Suprapubic skin (tissue), 4 donors: ENCODE measurements around the gene PLCL2. TPM values are rescaled to one million over a fixed set of nuclear protein-coding genes. Genes with fewer than 3 reads are reported as not detected.

Experiments
- DNase-seq, 2 donors: peaks; one replicate each; pipeline ENCODE4 v3.0.0-alpha.2; 2019; ENCODE audit warnings: low spot score in 2 of 2
- H3K27ac ChIP-seq: fragments of 200-600 bp; sonication (generic); one replicate; pipeline ENCODE4 v1.5.1; 2019
- H3K27me3 ChIP-seq: fragments of 200-600 bp; sonication (generic); one replicate; pipeline ENCODE4 v1.5.1; 2019
- H3K36me3 ChIP-seq: fragments of 200-600 bp; sonication (generic); one replicate; pipeline ENCODE4 v1.5.1; 2019
- H3K4me1 ChIP-seq: fragments of 200-600 bp; sonication (generic); one replicate; pipeline ENCODE4 v1.5.1; 2019
- H3K4me3 ChIP-seq: fragments of 200-600 bp; sonication (generic); one replicate; pipeline ENCODE4 v1.5.1; 2019; ENCODE audit warnings: mild to moderate bottlenecking
- H3K9me3 ChIP-seq: fragments of 200-600 bp; sonication (generic); one replicate; pipeline ENCODE4 v1.5.1; 2019
- EP300 ChIP-seq: sonication (generic); formaldehyde crosslinking; IDR thresholded peaks from one replicate; pipeline ENCODE4 v1.6.1; 2017; ENCODE audit warnings: antibody characterized with exemption
- POLR2A ChIP-seq, 2 donors: fragments of 450-650 bp; IDR thresholded peaks; one replicate each; pipeline ENCODE4 v1.6.1; 2017; ENCODE audit warnings: antibody characterized with exemption in 2 of 2, mild to moderate bottlenecking in 2 of 2, moderate library complexity in 2 of 2
- POLR2AphosphoS5 ChIP-seq, 3 donors: sonication (generic); formaldehyde crosslinking; IDR thresholded peaks; one replicate each; pipeline ENCODE4 v1.6.1; 2017; ENCODE audit warnings: antibody characterized with exemption in 3 of 3
- WGBS: methylation state at CpG from one replicate; pipeline ENCODE4 v1.1.5; 2018; 5-methylcytosine and 5-hydroxymethylcytosine counted together
- total RNA-seq, 4 donors: library from RNA; depleted of rRNA; stranded (reverse); fragments of >200 nt; gene quantifications; one replicate each; pipeline ENCODE4 v1.1.0, GENCODE V29; 2016
- TF ChIP-seq, protein P1 (sequence below), 2 donors: fragments of 200-600 bp in 1 of 2; fragments of 450-650 bp in 1 of 2; sonication (generic) in 1 of 2; IDR thresholded peaks; one replicate each; pipeline ENCODE4 v1.5.1; 2016 to 2019; ENCODE audit warnings: antibody characterized with exemption in 2 of 2, mild to moderate bottlenecking in 1 of 2, moderate library complexity in 1 of 2

PLCL2 gene
- total RNA-seq, 4 donors from 2014 or later, result 1.5 to 4.2 (median 1.9) TPM

DNA sequence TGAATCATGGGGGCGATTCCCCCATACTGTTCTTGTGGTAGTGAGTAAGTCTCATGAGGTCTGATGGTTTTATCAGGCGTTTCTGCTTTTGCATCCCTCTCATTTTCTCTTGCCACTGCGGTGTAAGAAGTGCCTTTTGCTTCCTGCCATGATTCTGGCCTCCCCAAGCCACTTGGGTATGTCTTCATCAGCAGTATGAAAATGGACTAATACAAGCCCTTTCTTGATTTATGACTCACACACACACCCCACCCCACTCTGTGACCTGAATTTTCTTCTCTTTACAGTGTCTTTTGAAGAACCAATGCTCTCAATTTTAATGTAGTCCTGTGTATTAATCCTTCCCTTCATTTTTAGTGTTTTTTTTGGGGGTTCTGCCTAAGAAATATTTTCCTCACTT lies 244.8 kb downstream of the PLCL2 start:
- Histone ChIP-seq H3K4me3 (no peak overlapping the region), H3K4me1 (no peaks in the 10 kb centered on the region), H3K27me3 (no peaks in the 10 kb centered on the region), H3K9me3 (no peaks in the 10 kb centered on the region), H3K36me3 (no peaks in the 10 kb centered on the region), H3K27ac (no peak overlapping the region)
- TF ChIP-seq, protein P1, sequence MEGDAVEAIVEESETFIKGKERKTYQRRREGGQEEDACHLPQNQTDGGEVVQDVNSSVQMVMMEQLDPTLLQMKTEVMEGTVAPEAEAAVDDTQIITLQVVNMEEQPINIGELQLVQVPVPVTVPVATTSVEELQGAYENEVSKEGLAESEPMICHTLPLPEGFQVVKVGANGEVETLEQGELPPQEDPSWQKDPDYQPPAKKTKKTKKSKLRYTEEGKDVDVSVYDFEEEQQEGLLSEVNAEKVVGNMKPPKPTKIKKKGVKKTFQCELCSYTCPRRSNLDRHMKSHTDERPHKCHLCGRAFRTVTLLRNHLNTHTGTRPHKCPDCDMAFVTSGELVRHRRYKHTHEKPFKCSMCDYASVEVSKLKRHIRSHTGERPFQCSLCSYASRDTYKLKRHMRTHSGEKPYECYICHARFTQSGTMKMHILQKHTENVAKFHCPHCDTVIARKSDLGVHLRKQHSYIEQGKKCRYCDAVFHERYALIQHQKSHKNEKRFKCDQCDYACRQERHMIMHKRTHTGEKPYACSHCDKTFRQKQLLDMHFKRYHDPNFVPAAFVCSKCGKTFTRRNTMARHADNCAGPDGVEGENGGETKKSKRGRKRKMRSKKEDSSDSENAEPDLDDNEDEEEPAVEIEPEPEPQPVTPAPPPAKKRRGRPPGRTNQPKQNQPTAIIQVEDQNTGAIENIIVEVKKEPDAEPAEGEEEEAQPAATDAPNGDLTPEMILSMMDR (IDR thresholded peaks at IDR 0.05), result no peak
- 85% methylated on average over 3 of the region's 3 CpGs for WGBS
- no peak for DNase-seq

DNA sequence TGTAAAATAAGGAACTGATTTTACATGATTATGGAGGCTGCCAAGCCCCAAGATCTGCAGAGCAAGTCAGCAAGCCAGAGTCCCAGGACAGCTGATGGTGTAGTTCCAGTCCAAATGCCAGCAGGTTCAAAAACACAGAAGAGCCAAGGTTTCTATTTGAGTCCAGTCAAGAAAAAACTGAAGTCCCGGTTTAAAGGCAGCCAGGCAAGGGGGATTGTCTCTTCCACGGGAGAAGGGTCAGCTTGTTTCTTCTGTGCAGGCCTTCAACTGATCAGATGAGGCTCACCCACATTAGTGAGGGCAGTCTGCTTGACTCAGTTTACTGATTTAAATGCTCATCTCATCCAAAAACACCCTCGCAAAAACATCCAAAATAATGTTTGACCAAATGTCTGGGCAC lies 246.2 kb downstream of the PLCL2 start:
- Histone ChIP-seq H3K27me3 (no peaks in the 10 kb centered on the region), H3K9me3 (peaks cover 6% of the 10 kb centered on the region), H3K4me1 (no peaks in the 10 kb centered on the region), H3K4me3 (no peak overlapping the region), H3K27ac (no peak overlapping the region), H3K36me3 (no peaks in the 10 kb centered on the region)
- no peak for DNase-seq
- 96% methylated on average over 3 of the region's 3 CpGs for WGBS
- no peak for TF ChIP-seq POLR2AphosphoS5 (IDR thresholded peaks at IDR 0.05)
- no peak for TF ChIP-seq POLR2A (IDR thresholded peaks at IDR 0.05)
- TF ChIP-seq, protein P1 (IDR thresholded peaks at IDR 0.05), result no peak
- no peak for TF ChIP-seq EP300

DNA sequence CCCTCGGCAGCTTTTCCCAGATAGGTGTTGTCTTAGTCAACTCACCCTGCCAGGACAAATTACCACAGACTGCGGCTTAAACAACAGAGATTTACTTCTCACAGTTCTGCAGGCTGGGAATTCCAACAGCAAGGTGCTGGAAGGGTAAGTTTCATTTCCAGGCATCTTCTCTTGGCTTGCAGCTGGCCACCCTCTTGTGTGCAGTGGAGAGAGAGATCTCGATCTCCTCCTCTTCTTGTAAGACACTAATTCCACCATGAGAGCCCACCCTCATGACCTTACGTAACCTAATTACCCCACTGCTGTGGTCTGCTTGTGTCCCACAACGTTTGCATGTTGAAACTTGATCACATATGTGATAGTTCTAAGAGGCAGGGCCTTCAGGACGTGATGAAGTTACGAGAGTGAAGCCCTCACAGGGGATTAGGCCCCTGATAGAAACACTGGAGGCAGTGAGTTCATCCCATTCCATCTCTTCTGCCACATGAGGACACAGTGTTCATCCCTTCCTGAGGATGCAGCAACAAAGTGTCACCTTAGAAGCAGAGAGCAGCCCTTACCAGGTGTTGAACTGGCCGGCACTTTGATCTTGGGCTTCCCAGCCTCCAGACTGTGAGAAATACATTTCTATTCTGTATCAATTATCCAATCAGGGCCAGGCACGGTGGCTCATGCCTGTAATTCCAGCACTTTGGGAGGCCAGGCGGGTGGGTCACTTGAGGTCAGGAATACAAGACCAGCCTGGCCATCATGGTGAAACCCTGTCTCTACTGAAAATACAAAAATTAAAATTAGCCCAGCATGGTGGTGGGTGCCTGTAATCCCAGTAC lies 247.7 kb downstream of the PLCL2 start:
- 81% methylated on average over 10 of the region's 10 CpGs for WGBS
- H3K27ac ChIP-seq, result no peak overlapping the region

DNA sequence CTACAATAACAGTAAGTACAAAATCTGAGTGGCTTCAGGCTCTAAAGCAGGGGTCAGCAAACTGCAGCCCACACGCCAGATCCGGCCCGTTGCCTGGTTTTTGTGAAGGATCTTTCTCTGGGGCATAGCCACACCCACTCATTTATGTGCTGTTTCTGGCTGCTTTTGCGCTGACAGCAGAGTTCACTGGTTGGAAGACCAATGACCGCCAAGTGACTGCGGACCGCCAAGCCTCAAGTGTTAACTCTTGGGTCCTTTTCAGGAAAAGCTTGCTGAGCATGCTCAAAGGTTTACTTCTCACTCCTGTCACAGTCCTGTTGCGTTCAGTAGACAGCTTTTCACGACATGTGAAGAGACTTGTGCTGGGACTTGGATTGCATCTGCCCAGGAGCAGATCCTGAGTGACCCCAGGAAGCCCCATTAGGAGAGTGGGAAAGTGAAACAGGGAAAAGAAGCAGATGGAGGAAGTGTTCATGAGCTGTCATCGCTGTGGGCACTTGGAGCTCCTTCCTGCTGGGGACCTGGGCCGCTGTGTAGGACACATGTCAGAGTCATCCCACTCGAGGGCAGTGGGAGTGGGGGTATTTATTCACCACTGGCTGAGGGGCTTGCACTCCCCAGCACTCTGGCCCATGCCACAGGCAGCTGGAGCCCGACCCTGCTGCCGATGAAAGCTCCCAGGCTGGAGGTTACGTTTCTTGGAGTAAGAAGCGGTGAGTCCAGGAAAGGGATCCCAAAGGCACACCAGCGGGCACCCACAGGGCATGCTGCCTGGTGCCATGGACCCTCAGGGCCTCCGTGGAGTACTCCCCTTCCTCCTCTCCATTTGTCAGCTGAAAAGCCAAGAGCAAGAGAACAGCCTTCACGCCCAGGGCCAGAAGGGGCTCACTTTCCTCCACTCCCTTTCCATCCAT lies 249.1 kb downstream of the PLCL2 start:
- TF ChIP-seq, protein P1 (IDR thresholded peaks at IDR 0.05), result no peak
- no peak for TF ChIP-seq EP300
- TF ChIP-seq POLR2AphosphoS5 (IDR thresholded peaks at IDR 0.05), result no peak
- TF ChIP-seq POLR2A (IDR thresholded peaks at IDR 0.05), result no peak
- WGBS, result 84% methylated on average over 15 of the region's 19 CpGs
- Histone ChIP-seq H3K27ac (no peak overlapping the region), H3K27me3 (no peaks in the 10 kb centered on the region), H3K4me1 (no peaks in the 10 kb centered on the region), H3K9me3 (peaks cover 7% of the 10 kb centered on the region), H3K4me3 (no peak overlapping the region), H3K36me3 (no peaks in the 10 kb centered on the region)
- no peak for DNase-seq

More for the DNA sequence above, 247.7 kb downstream of the PLCL2 start:
- Histone ChIP-seq H3K4me1 (no peaks in the 10 kb centered on the region), H3K4me3 (no peak overlapping the region), H3K9me3 (peaks cover 7% of the 10 kb centered on the region), H3K36me3 (no peaks in the 10 kb centered on the region), H3K27me3 (no peaks in the 10 kb centered on the region)
- no peak for TF ChIP-seq POLR2AphosphoS5 (IDR thresholded peaks at IDR 0.05)
- TF ChIP-seq, protein P1 (IDR thresholded peaks at IDR 0.05), result no peak
- no peak for TF ChIP-seq POLR2A (IDR thresholded peaks at IDR 0.05)
- no peak for TF ChIP-seq EP300
- DNase-seq, result no peak

DNA sequence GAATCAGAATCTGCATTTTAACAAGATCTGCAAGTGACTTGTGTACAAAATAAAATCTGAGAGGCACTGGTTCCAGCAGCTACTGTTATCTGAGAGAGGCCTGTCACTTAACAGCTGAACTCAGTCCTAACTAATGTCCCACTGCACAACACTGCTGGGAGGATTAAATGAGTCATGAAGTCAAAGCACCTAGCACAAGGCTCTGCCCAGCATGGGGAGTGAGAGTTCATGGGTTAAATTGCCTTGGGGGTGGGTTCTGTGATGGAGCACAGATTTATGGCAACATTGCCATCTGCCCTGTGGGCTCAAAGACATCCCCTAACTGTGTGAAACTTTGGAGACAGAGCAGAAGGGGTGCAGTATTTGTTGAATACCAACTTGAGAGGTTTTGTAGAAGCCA lies 250.9 kb downstream of the PLCL2 start:
- no peaks in the 10 kb centered on the region for H3K27me3 ChIP-seq
- peak in 1 of 2 donors; percentile 23 for DNase-seq
- H3K36me3 ChIP-seq, result no peaks in the 10 kb centered on the region
- peaks cover 7% of the 10 kb centered on the region for H3K9me3 ChIP-seq
- no peaks in the 10 kb centered on the region for H3K4me1 ChIP-seq
- TF ChIP-seq POLR2A (IDR thresholded peaks at IDR 0.05), result no peak
- TF ChIP-seq, protein P1 (IDR thresholded peaks at IDR 0.05), result no peak
- TF ChIP-seq EP300, result no peak
- TF ChIP-seq POLR2AphosphoS5 (IDR thresholded peaks at IDR 0.05), result no peak
- no peak overlapping the region for H3K4me3 ChIP-seq
- no peak overlapping the region for H3K27ac ChIP-seq
